ENCODE results near the gene RGL1. TPM values are rescaled to one million over a fixed set of nuclear protein-coding genes. Genes with fewer than 3 reads are reported as not detected.

The RGL1 gene
- total and polyA plus RNA-seq, 2 donors (not counting 1 experiment from before 2014, with no cell fraction given): 16.2 to 21.4 TPM

GRCh38 chr1:183957216-183957830 is 152.4 kb downstream of the RGL1 start:
- H3K4me1 ChIP-seq (ENCODE audit: control insufficient read depth, extremely low read depth, insufficient read depth, low read length): peaks cover 2% of the 10 kb centered on the region
- no peak overlapping the region for H3K4me3 ChIP-seq (replicated peaks in 1 of 4; ENCODE audit: control extremely low read depth in 1 of 4, insufficient read depth in 1 of 4, low read depth in 3 of 4, low read length in 4 of 4)
- DNase-seq (ENCODE audit: low read depth in 2 of 2): no peak
- H3K4me2 ChIP-seq (ENCODE audit: extremely low read depth, insufficient read depth, low read length): no peak overlapping the region
- H3K79me2 ChIP-seq (ENCODE audit: control insufficient read depth, insufficient read depth, low read length): no peaks in the 10 kb centered on the region
- TF ChIP-seq EZH2 (IDR thresholded peaks at IDR 0.05; ENCODE audit: low read length, missing control alignments) (no peak), CTCF (conservative IDR thresholded peaks at IDR 0.05 in 1 of 2, IDR thresholded peaks at IDR 0.05 in 1 of 2; ENCODE audit: low read depth in 1 of 2, low read length in 2 of 2) (no peak)
- H4K20me1 ChIP-seq (ENCODE audit: control insufficient read depth, extremely low read depth, insufficient read depth, low read length): no peaks in the 10 kb centered on the region
- H2AFZ ChIP-seq (ENCODE audit: low read length): no peak overlapping the region
- no peaks in the 10 kb centered on the region for H3K9me3 ChIP-seq (ENCODE audit: control insufficient read depth, insufficient read depth, low read depth, low read length)
- H3K9ac ChIP-seq (ENCODE audit: insufficient read depth, low read length): no peak overlapping the region
- H3K27ac ChIP-seq (ENCODE audit: insufficient read depth, low read length): no peak overlapping the region
- H3K27me3 ChIP-seq (ENCODE audit: control insufficient read depth, insufficient read depth, low read length): no peaks in the 10 kb centered on the region
- no peaks in the 10 kb centered on the region for H3K36me3 ChIP-seq (ENCODE audit: control insufficient read depth, insufficient read depth, low read length)

- Histone ChIP-seq H3K4me2 (ENCODE audit: extremely low read depth, insufficient read depth, low read length) (no peak overlapping the region), H3K9me3 (ENCODE audit: control insufficient read depth, insufficient read depth, low read depth, low read length) (no peaks in the 10 kb centered on the region), H3K27me3 (ENCODE audit: control insufficient read depth, insufficient read depth, low read length) (no peaks in the 10 kb centered on the region), H3K4me3 (replicated peaks in 1 of 4; ENCODE audit: control extremely low read depth in 1 of 4, insufficient read depth in 1 of 4, low read depth in 3 of 4, low read length in 4 of 4) (no peak overlapping the region), H3K79me2 (ENCODE audit: control insufficient read depth, insufficient read depth, low read length) (no peaks in the 10 kb centered on the region), H3K4me1 (ENCODE audit: control insufficient read depth, extremely low read depth, insufficient read depth, low read length) (peaks cover 2% of the 10 kb centered on the region), H4K20me1 (ENCODE audit: control insufficient read depth, extremely low read depth, insufficient read depth, low read length) (no peaks in the 10 kb centered on the region), H3K9ac (ENCODE audit: insufficient read depth, low read length) (no peak overlapping the region), H2AFZ (ENCODE audit: low read length) (no peak overlapping the region), H3K36me3 (ENCODE audit: control insufficient read depth, insufficient read depth, low read length) (no peaks in the 10 kb centered on the region), H3K27ac (ENCODE audit: insufficient read depth, low read length) (no peak overlapping the region)
- no peak for TF ChIP-seq EZH2 (IDR thresholded peaks at IDR 0.05; ENCODE audit: low read length, missing control alignments)
- TF ChIP-seq CTCF (conservative IDR thresholded peaks at IDR 0.05 in 1 of 2, IDR thresholded peaks at IDR 0.05 in 1 of 2; ENCODE audit: low read depth in 1 of 2, low read length in 2 of 2): no peak
- no peak for DNase-seq (ENCODE audit: low read depth in 2 of 2)
Observed at GRCh38 chr1:183958958-183959357, 154.0 kb downstream of the RGL1 start.

- Histone ChIP-seq H4K20me1 (ENCODE audit: control insufficient read depth, extremely low read depth, insufficient read depth, low read length) (no peaks in the 10 kb centered on the region), H3K9ac (ENCODE audit: insufficient read depth, low read length) (no peak overlapping the region), H3K4me1 (ENCODE audit: control insufficient read depth, extremely low read depth, insufficient read depth, low read length) (peaks cover 2% of the 10 kb centered on the region), H3K4me2 (ENCODE audit: extremely low read depth, insufficient read depth, low read length) (no peak overlapping the region), H3K4me3 (replicated peaks in 1 of 4; ENCODE audit: control extremely low read depth in 1 of 4, insufficient read depth in 1 of 4, low read depth in 3 of 4, low read length in 4 of 4) (no peak overlapping the region), H2AFZ (ENCODE audit: low read length) (no peak overlapping the region), H3K79me2 (ENCODE audit: control insufficient read depth, insufficient read depth, low read length) (no peaks in the 10 kb centered on the region), H3K27ac (ENCODE audit: insufficient read depth, low read length) (no peak overlapping the region), H3K36me3 (ENCODE audit: control insufficient read depth, insufficient read depth, low read length) (no peaks in the 10 kb centered on the region), H3K9me3 (ENCODE audit: control insufficient read depth, insufficient read depth, low read depth, low read length) (no peaks in the 10 kb centered on the region), H3K27me3 (ENCODE audit: control insufficient read depth, insufficient read depth, low read length) (no peaks in the 10 kb centered on the region)
- no peak for TF ChIP-seq CTCF (conservative IDR thresholded peaks at IDR 0.05 in 1 of 2, IDR thresholded peaks at IDR 0.05 in 1 of 2; ENCODE audit: low read depth in 1 of 2, low read length in 2 of 2)
- no peak for TF ChIP-seq EZH2 (IDR thresholded peaks at IDR 0.05; ENCODE audit: low read length, missing control alignments)
- DNase-seq (ENCODE audit: low read depth in 2 of 2): no peak
Observed at GRCh38 chr1:183961132-183961531, 156.2 kb downstream of the RGL1 start.
